GM18868 (cell line): ENCODE data around the gene IRF9.

Experiments used
- ATAC-seq: cut with Tn5 transposase; IDR thresholded peaks from one replicate; pipeline ENCODE4 v1.9.1; 2021; ENCODE audit warnings: mild to moderate bottlenecking, moderate library complexity; ENCODE audit not compliant: unreplicated experiment

IRF9 gene

GRCh38 chr14:24213866-24214662 lies 53.0 kb downstream of the IRF9 start:
- no peak for ATAC-seq

GRCh38 chr14:24215495-24216344 lies 54.7 kb downstream of the IRF9 start, which contains the start of gene MDP1:
Gene MDP1, minus strand, starts transcription at chr14:24216066. Its CDS starts 111 bp downstream, at chr14:24215955.
- ATAC-seq, result peak; percentile 68
